GM18951 (cell line): Measurements from ENCODE around the gene RAB40B.

Experiments used
- POLR2A ChIP-seq: IDR thresholded peaks from 4 replicates; pipeline ENCODE4 v1.6.1; 2011; ENCODE audit warnings: mild to moderate bottlenecking; ENCODE audit not compliant: insufficient read length, insufficient read depth; ENCODE audit errors: extremely low read depth
- in situ Hi-C: fragments of 300-500 bp; cut with MboI; formaldehyde crosslinking; loops from one replicate; pipeline ENCODE4 v1.12.0; 2022; ENCODE audit warnings: low sequenced_read_pairs, mixed read lengths, inconsistent platforms; ENCODE audit not compliant: unreplicated experiment

Gene RAB40B

GRCh38 chr17:82611140-82612058 is 87.1 kb downstream of the RAB40B start:
- in situ Hi-C loops, result no loop called here
- no peak for TF ChIP-seq POLR2A

- in situ Hi-C loops, result no loop called here
- no peak for TF ChIP-seq POLR2A
Observed at GRCh38 chr17:82609655-82610054, 88.8 kb downstream of the RAB40B start.

- in situ Hi-C loops, result no loop called here
- no peak for TF ChIP-seq POLR2A
Observed at GRCh38 chr17:82608816-82609215, 89.7 kb downstream of the RAB40B start.

- in situ Hi-C loops, result no loop called here
- TF ChIP-seq POLR2A, result no peak
Observed at GRCh38 chr17:82605939-82606600, 92.4 kb downstream of the RAB40B start.
